Heart left ventricle (tissue), 16 donors: ENCODE measurements around the gene MAP3K10. TPM values are rescaled to one million over a fixed set of nuclear protein-coding genes. Genes with fewer than 3 reads are reported as not detected.

Source experiments
- ATAC-seq, 4 donors: fragments of 200-7000 bp; cut with Tn5 transposase; one replicate each; pipeline ENCODE4 v1.9.1; 2020 to 2022; ENCODE audit warnings: moderate library complexity in 4 of 4, mild to moderate bottlenecking in 3 of 4, moderate number of reproducible peaks in 1 of 4
- DNase-seq, 5 donors: peaks; one replicate each; pipeline ENCODE4 v3.0.0-alpha.2; 2020
- H3K27ac ChIP-seq, 12 donors: fragments of 200-600 bp; sonication (generic) in 4 of 12; one replicate each; pipeline versions ENCODE4 v1.5.0 to v1.8.0; 2016 to 2022; ENCODE audit warnings: mild to moderate bottlenecking in 2 of 12
- H3K27me3 ChIP-seq, 9 donors: fragments of 200-600 bp; sonication (generic) in 2 of 9; one replicate each; pipeline versions ENCODE4 v1.5.1 to v1.8.0; 2016 to 2022; ENCODE audit warnings: mild to moderate bottlenecking in 3 of 9
- H3K36me3 ChIP-seq, 9 donors: fragments of 200-600 bp; sonication (generic) in 2 of 9; one replicate each; pipeline versions ENCODE4 v1.5.0 to v1.8.0; 2018 to 2022; ENCODE audit warnings: mild to moderate bottlenecking in 2 of 9
- H3K4me1 ChIP-seq, 12 donors: fragments of 200-600 bp; sonication (generic) in 4 of 12; one replicate each; pipeline versions ENCODE4 v1.5.0 to v1.8.0; 2016 to 2022; ENCODE audit warnings: mild to moderate bottlenecking in 3 of 12
- H3K4me3 ChIP-seq, 12 donors: fragments of 200-600 bp; sonication (generic) in 4 of 12; one replicate each; pipeline versions ENCODE4 v1.5.0 to v1.8.0; 2017 to 2022; ENCODE audit warnings: mild to moderate bottlenecking in 9 of 12, moderate library complexity in 4 of 12
- H3K9me3 ChIP-seq, 12 donors: fragments of 200-600 bp; sonication (generic) in 4 of 12; one replicate each; pipeline versions ENCODE4 v1.5.0 to v1.8.0; 2016 to 2022; ENCODE audit warnings: mild to moderate bottlenecking in 1 of 12
- CTCF ChIP-seq, 12 donors: fragments of 200-600 bp; sonication (generic) in 4 of 12; IDR thresholded peaks; one replicate each; pipeline versions ENCODE4 v1.5.0 to v1.8.0; 2018 to 2022; ENCODE audit warnings: antibody characterized with exemption in 12 of 12, mild to moderate bottlenecking in 5 of 12
- POLR2A ChIP-seq, 2 donors: fragments of 450-650 bp; IDR thresholded peaks; one replicate each; pipeline ENCODE4 v1.6.1; 2017; ENCODE audit warnings: antibody characterized with exemption in 2 of 2, mild to moderate bottlenecking in 2 of 2, moderate library complexity in 2 of 2
- WGBS, 4 donors: extraction: QIAGEN DNeasy Blood & Tissue Kit in 2 of 4; methylation state at CpG; one replicate each; pipeline versions ENCODE4 v1.1.5 to v1.1.7; 2013 to 2018; 5-methylcytosine and 5-hydroxymethylcytosine counted together
- intact Hi-C, 10 donors: fragments of 100-400 bp; cut with DNase I; formaldehyde crosslinking; loops; one replicate each; pipeline versions ENCODE4 v1.11.1 to v1.14.2; 2022
- polyA plus RNA-seq, 2 donors: library from polyadenylated mRNA; stranded (reverse); fragments of 200-250 nt; gene quantifications; one replicate each; pipeline ENCODE4 v1.2.3, GENCODE V29; 2013
- total RNA-seq, 9 donors: library from RNA; depleted of rRNA in 2 of 9; stranded (reverse); fragments of >200 nt in 2 of 9; fragmentation: NEBNext Ultra II Directional in 3 of 9; extraction: Animal tissue kit (Norgen Biotek cat#: 25700) in 3 of 9; gene quantifications; one replicate each; pipeline versions ENCODE4 v1.1.0 to v1.2.4, GENCODE V29; 2016 to 2023
- donor health status: ischemic (EF 13 %, LVEDD 7.1; RV severe dilation, severe dysfunction).
- donor health status: healthy with polysubstance abuse.
- donor health status: DM: no; HTN: yes; CAD: no.
- donor health status: DM: no; HTN: no; CAD: no.
- donor health status: ischemic (EF 25% LVEDD 6.9; RV normal size, moderate dysfunction).
- donor health status: ischemic (EF 25% LVEDD 5.7; RV mildly dilated, moderate dysfunction).
- donor health status: healthy.
- donor health status: DM: yes; HTN: yes; CAD: no.
- donor health status: ischemic (EF 35%, LVEDD 5.7; RV mildly dilated, moderate dysfunction).
- donor health status: nonischemic (EF 11% LVEDD 7.7; RV severe dilation, severe dysfunction).
- donor health status: DM: yes; HTN: yes; CAD: no.
- donor health status: PGD.
- donor health status: ischemic (EF 29% LVEDD 5.4; RV normal size, mild dysfunction).
- donor health status: nonischemic (EF 23%, LVEDD 6.1; RV moderate dilation, normal function).

The MAP3K10 gene
- total and polyA plus RNA-seq, 11 donors, result 13.7 to 32.8 (median 16.2) TPM

DNA sequence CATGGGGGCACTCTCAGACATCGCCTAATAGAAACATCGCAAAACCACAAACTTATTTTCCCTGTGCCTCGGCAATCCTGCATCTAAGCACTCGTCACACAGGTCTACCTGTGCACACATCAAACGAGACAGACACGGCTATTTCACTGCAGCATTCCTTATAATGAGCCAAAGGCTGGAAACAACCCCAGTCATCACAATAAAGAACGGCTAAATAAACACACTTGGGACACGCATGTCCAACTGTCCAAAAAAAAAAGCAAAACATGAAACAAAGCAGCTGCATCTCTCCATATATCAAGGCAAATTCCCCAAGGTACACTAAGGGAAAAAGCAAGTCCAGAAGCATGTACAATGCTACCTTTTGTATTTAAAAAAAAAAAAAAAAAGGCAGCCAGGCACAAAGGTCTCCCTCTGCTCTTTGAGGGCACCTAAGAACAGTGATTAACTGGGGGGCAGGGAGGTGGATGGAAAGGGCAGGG lies 62.4 kb downstream of the MAP3K10 start:
- no peak overlapping the region for H3K27ac ChIP-seq
- peaks cover 0 to 80% (median 56%) of the 10 kb centered on the region in 9 donors for H3K36me3 ChIP-seq
- no peaks in the 10 kb centered on the region for H3K27me3 ChIP-seq
- ATAC-seq (no peak), DNase-seq (no peak)
- no peaks in the 10 kb centered on the region for H3K9me3 ChIP-seq
- intact Hi-C loops, result no loop called here
- WGBS, 4 donors, result 78 to 89% (median 85%) methylated on average over 8 of the region's 8 CpGs
- no peak overlapping the region for H3K4me3 ChIP-seq
- TF ChIP-seq CTCF (IDR thresholded peaks at IDR 0.05) (no peak), POLR2A (IDR thresholded peaks at IDR 0.05) (no peak)
- H3K4me1 ChIP-seq, result peaks cover 0 to 25% (median 0%) of the 10 kb centered on the region in 12 donors

GRCh38 chr19:40254714-40255418 lies 63.6 kb downstream of the MAP3K10 start:
- H3K27me3 ChIP-seq, result no peaks in the 10 kb centered on the region
- peaks cover 0 to 28% (median 0%) of the 10 kb centered on the region in 12 donors for H3K4me1 ChIP-seq
- DNase-seq, result peak in 1 of 5 donors; percentile 46
- no peaks in the 10 kb centered on the region for H3K9me3 ChIP-seq
- no peak overlapping the region for H3K4me3 ChIP-seq
- WGBS, 4 donors, result 93 to 96% (median 94%) methylated on average over 14 to 16 of the region's 16 CpGs
- H3K36me3 ChIP-seq, result peaks cover 0 to 71% (median 51%) of the 10 kb centered on the region in 9 donors
- H3K27ac ChIP-seq, result no peak overlapping the region
- no peak for ATAC-seq
- no peak for TF ChIP-seq POLR2A (IDR thresholded peaks at IDR 0.05)
- TF ChIP-seq CTCF (IDR thresholded peaks at IDR 0.05), result no peak
- intact Hi-C loops, result no loop called here

- 88 to 89% (median 88%) methylated on average over 3 of the region's 3 CpGs for WGBS, 4 donors
- Histone ChIP-seq H3K9me3 (no peaks in the 10 kb centered on the region), H3K4me1 (peaks cover 0 to 32% (median 2%) of the 10 kb centered on the region in 12 donors), H3K27ac (no peak overlapping the region), H3K36me3 (peaks cover 0 to 63% (median 44%) of the 10 kb centered on the region in 9 donors), H3K27me3 (no peaks in the 10 kb centered on the region), H3K4me3 (no peak overlapping the region)
- ATAC-seq (no peak), DNase-seq (peak in 1 of 5 donors; percentile 10)
- TF ChIP-seq CTCF (IDR thresholded peaks at IDR 0.05) (no peak), POLR2A (IDR thresholded peaks at IDR 0.05) (no peak)
- intact Hi-C loops, result no loop called here
Observed at GRCh38 chr19:40255619-40256166, 64.5 kb downstream of the MAP3K10 start.

- peaks cover 0 to 32% (median 2%) of the 10 kb centered on the region in 12 donors for H3K4me1 ChIP-seq
- peaks cover 0 to 57% (median 43%) of the 10 kb centered on the region in 9 donors for H3K36me3 ChIP-seq
- DNase-seq, result peak in 1 of 5 donors; percentile 39
- intact Hi-C loops, result no loop called here
- H3K27ac ChIP-seq, result peak overlapping the region in 4 of 12 donors; percentile 15 to 51 (median 32)
- H3K9me3 ChIP-seq, result no peaks in the 10 kb centered on the region
- WGBS, 4 donors, result 90 to 95% (median 92%) methylated on average over 7 to 8 of the region's 8 CpGs
- peak in 2 of 4 donors; percentile 5 to 22 for ATAC-seq
- TF ChIP-seq CTCF (IDR thresholded peaks at IDR 0.05), result no peak
- TF ChIP-seq POLR2A (IDR thresholded peaks at IDR 0.05), result no peak
- no peak overlapping the region for H3K4me3 ChIP-seq
- H3K27me3 ChIP-seq, result no peaks in the 10 kb centered on the region
Observed at GRCh38 chr19:40256512-40256911, 65.3 kb downstream of the MAP3K10 start.
